Subcutaneous abdominal adipose tissue (tissue), 5 donors: ENCODE measurements around the gene PRDM13.
A peak's percentile ranks its signal among the peaks of the same experiment; 100 is the strongest.

Experiments
- H3K27ac ChIP-seq: one replicate; pipeline ENCODE4 v1.7.0; 2013; ENCODE audit warnings: low read depth, mild to moderate bottlenecking, inconsistent platforms, low read length, moderate library complexity
- H3K27me3 ChIP-seq, 5 donors: one replicate each; pipeline ENCODE4 v1.7.0; 2013; ENCODE audit warnings: low read length in 5 of 5, inconsistent platforms in 1 of 5; ENCODE audit not compliant: control insufficient read depth in 5 of 5, insufficient read depth in 4 of 5
- H3K36me3 ChIP-seq, 5 donors: one replicate each; pipeline ENCODE4 v1.7.0; 2013; ENCODE audit warnings: low read length in 5 of 5; ENCODE audit not compliant: control insufficient read depth in 5 of 5, insufficient read depth in 5 of 5
- H3K4me1 ChIP-seq, 5 donors: one replicate each; pipeline ENCODE4 v1.7.0; 2013; ENCODE audit warnings: low read length in 5 of 5, mild to moderate bottlenecking in 3 of 5, moderate library complexity in 1 of 5; ENCODE audit not compliant: control insufficient read depth in 5 of 5, insufficient read depth in 5 of 5
- H3K4me3 ChIP-seq, 5 donors: one replicate each; pipeline ENCODE4 v1.7.0; 2013; ENCODE audit warnings: low read length in 5 of 5, low read depth in 1 of 5
- H3K9ac ChIP-seq, 5 donors: one replicate each; pipeline ENCODE4 v1.7.0; 2013; ENCODE audit warnings: low read length in 5 of 5, mild to moderate bottlenecking in 4 of 5, moderate library complexity in 3 of 5
- H3K9me3 ChIP-seq, 5 donors: one replicate each; pipeline ENCODE4 v1.7.0; 2013; ENCODE audit warnings: low read length in 5 of 5; ENCODE audit not compliant: control insufficient read depth in 5 of 5
- donor health status: healthy.
- donor health status: healthy.
- donor health status: healthy.
- donor health status: healthy.
- donor health status: healthy.

The PRDM13 gene

DNA sequence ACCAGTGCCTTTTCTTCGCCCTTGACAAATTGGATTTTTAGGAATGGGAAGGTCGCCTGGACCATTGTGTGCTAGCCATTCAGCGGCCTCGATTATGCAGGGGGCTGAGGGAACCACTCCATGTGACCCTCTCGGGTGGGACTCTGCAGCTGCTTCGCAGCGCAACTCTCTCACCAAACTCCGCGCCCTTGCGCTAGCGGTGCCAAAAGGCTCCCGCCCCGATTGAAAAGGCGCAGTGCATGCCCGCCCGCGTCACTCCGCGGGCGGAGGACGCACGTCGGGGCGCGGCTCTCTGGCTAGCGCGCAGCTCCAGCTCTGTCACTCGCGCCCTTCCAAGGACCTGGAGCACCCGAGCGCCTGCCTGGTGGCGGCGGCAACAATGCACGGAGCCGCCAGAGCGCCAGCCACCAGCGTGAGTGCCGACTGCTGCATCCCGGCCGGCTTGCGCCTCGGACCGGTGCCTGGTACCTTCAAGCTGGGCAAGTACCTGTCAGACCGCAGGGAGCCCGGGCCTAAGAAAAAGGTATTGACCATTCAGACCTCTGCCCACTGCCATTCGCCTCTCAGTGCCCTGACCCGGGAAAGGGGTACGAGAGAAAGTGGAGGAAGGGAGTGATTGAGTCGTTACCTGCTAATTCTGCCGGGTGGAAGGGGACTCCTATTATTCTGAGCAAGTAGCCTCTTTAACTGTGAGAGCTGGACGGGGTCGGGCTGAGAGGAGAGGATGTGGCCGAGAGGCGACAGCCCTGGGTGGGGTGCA is at the start of gene PRDM13:
Gene PRDM13, plus strand, starts transcription at position 178 of the 760 bp plus-strand sequence. Its CDS starts 202 bp downstream, at position 380.
- Histone ChIP-seq H3K27ac (no peak within 1 kb of the TSS), H3K36me3 (no peaks in the 10 kb centered on the region), H3K9me3 (no peaks in the 10 kb centered on the region), H3K4me3 (no peak within 1 kb of the TSS), H3K9ac (no peak within 1 kb of the TSS), H3K4me1 (peaks cover 0 to 46% (median 36%) of the 10 kb centered on the region in 5 donors), H3K27me3 (peaks cover 73 to 96% (median 88%) of the 10 kb centered on the region in 5 donors)

DNA sequence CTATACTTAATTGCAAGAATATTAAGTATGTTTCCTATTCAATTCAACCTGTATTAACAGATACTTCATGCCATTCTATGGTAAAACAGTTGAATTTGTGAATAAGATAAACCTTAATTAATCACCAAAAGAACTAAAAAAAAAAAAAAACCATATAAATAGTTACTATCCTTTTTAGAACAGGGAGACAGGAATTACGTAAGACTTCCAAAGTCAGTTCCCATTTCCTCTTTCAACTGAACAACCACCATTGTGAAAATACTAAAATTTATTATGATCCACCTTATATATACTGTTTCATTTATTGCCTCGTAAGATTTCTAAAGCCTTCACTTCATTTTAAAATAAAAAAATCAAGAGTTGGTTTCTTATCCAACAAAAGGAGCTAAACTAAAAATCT is 47.6 kb upstream of the PRDM13 start:
- no peaks in the 10 kb centered on the region for H3K27me3 ChIP-seq
- no peak overlapping the region for H3K27ac ChIP-seq
- no peak overlapping the region for H3K4me3 ChIP-seq
- H3K4me1 ChIP-seq = no peaks in the 10 kb centered on the region
- no peak overlapping the region for H3K9ac ChIP-seq
- H3K9me3 ChIP-seq = no peaks in the 10 kb centered on the region
- H3K36me3 ChIP-seq = peaks cover 15 to 46% (median 35%) of the 10 kb centered on the region in 5 donors

DNA sequence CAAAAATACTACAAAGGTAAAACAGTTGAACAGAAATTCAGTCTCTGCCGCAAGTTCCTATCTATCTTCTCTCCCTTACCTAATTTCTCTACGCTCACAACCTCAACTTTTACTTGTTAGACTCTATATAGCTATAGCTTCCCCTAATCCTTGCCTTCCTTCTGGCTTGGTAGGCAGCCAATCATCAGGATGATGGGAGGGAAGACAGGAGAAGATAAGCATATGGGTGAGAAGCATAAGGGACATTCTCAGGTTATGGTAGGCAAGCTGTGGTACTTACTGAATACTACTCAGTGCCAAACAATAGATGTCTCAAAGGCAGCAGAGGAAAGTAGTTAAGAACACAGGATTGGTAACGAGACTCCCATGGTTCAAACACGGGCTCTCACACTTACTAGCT is 46.0 kb upstream of the PRDM13 start:
- no peak overlapping the region for H3K4me3 ChIP-seq
- no peaks in the 10 kb centered on the region for H3K27me3 ChIP-seq
- no peak overlapping the region for H3K27ac ChIP-seq
- H3K36me3 ChIP-seq = peaks cover 9 to 31% (median 26%) of the 10 kb centered on the region in 5 donors
- H3K9me3 ChIP-seq = no peaks in the 10 kb centered on the region
- peaks cover 0 to under 1% (median 0%) of the 10 kb centered on the region in 5 donors for H3K4me1 ChIP-seq
- H3K9ac ChIP-seq = no peak overlapping the region

DNA sequence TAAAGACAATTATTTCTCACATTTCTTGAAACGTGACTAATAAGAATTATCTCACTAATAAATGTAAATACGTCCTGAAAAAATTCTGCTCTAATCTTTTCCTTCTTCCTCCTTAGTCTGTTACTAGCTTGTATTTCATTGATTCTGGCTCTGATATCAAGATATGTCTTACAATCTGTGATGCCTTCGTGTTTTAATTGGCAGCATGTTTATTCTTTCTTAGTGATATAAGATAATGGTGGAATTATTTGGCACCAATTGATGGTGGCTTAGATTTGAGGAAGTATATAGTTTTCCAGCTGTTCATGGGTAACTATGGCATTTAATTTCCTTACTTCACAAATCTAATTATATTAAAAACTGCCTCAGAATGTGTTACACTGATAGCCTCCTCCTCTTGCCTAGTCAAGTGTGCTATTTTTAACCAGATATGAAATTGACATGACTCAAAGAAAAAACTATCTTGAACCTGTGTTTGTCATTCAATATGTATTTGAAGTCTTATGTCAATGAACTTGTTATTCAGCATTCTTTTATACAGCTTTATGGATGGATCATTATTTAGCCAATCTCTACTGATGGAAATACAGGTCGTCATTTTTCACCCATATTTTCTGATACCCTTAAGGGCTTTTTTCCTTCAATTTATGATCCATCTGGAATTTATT is 43.4 kb upstream of the PRDM13 start:
- Histone ChIP-seq H3K9me3 (no peaks in the 10 kb centered on the region), H3K36me3 (peaks cover 3 to 12% (median 9%) of the 10 kb centered on the region in 5 donors), H3K27ac (no peak overlapping the region), H3K4me3 (no peak overlapping the region), H3K9ac (no peak overlapping the region), H3K4me1 (peaks cover 0 to 23% (median 10%) of the 10 kb centered on the region in 5 donors), H3K27me3 (no peaks in the 10 kb centered on the region)

DNA sequence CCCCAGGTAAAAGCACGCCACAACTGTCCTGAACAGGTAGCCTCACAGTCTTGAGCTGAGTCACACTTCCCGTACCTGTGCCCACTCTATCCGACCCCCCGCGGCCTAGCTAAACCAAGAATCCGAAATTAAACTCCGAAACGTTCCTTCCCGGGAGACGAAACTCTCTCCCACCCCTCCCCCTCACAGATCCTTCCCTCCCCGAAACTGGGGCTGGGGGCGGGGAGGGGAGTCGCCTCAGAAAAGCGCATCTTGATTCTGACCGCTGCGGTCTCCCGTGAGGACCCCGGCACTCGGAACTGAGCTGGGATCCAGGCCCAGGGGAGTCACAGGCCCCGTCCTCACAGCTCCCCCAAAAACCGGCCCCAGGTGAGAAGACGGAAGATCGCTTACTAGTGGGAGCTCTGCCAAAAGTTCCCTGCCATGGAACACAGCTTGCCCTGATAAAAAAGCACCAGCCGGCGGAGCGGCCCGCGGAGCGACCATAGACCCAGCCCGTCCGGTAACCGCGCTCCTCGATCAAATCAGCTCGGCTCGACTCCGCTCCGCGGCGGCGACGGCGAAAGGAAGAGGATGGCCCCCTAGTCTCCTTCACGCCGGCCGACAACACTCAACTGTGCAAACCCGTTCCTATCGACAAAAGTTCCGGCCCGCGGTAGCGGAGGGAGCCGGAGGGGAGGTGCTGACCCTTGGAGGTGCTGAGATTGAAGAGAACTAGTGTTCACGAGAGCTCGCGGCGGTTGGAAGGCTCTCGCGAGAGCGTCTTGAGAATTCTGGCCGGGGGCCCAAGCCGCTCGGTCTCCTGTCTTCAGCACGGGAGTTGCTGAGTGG is 38.3 kb upstream of the PRDM13 start, which contains the start of gene CCNC:
Gene CCNC, minus strand, starts transcription at position 558 of the 831 bp plus-strand sequence. Its CDS starts 133 bp downstream, at position 425.
- H3K9ac ChIP-seq = peak within 1 kb of the TSS; percentile 86 to 99 (median 98)
- peaks cover 0 to 23% (median 10%) of the 10 kb centered on the region in 5 donors for H3K4me1 ChIP-seq
- peaks cover 0 to 2% (median 0%) of the 10 kb centered on the region in 5 donors for H3K9me3 ChIP-seq
- H3K4me3 ChIP-seq = peak within 1 kb of the TSS; percentile 85 to 98 (median 93)
- H3K36me3 ChIP-seq = no peaks in the 10 kb centered on the region
- H3K27ac ChIP-seq = peak within 1 kb of the TSS; percentile 79
- H3K27me3 ChIP-seq = no peaks in the 10 kb centered on the region

DNA sequence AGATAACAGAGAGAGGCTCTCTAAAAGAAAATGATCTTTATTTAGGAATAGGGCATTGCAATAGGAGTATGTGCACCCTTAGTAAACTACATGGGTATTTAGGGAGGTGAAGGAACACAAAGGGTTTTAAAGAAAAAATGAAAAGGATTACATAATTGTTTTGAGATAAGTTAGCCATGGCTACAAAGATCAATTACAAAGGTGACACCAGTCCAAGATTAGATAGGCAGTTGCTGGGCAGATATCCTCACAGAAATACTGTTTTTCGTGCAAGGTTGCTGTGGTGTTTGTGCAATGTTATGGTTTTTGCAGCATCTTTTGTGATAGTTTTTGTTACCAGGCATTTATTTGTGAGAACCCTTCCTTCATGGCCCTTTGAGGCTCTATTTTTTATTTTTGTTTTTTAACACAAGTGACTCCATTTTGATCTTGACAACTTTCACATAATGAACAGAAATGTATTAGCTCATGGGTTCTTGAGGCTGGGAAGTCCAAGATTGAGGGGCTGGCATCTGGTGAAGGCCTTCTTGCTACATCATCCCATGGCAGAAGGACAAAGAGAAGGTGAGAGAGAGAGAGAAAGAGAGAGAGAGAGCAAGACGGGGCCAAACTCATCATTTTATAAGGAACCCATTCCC is 32.5 kb upstream of the PRDM13 start:
- no peak overlapping the region for H3K4me3 ChIP-seq
- peaks cover 0 to 2% (median 0%) of the 10 kb centered on the region in 5 donors for H3K9me3 ChIP-seq
- no peaks in the 10 kb centered on the region for H3K27me3 ChIP-seq
- no peak overlapping the region for H3K27ac ChIP-seq
- no peak overlapping the region for H3K9ac ChIP-seq
- no peaks in the 10 kb centered on the region for H3K36me3 ChIP-seq
- H3K4me1 ChIP-seq = no peaks in the 10 kb centered on the region

DNA sequence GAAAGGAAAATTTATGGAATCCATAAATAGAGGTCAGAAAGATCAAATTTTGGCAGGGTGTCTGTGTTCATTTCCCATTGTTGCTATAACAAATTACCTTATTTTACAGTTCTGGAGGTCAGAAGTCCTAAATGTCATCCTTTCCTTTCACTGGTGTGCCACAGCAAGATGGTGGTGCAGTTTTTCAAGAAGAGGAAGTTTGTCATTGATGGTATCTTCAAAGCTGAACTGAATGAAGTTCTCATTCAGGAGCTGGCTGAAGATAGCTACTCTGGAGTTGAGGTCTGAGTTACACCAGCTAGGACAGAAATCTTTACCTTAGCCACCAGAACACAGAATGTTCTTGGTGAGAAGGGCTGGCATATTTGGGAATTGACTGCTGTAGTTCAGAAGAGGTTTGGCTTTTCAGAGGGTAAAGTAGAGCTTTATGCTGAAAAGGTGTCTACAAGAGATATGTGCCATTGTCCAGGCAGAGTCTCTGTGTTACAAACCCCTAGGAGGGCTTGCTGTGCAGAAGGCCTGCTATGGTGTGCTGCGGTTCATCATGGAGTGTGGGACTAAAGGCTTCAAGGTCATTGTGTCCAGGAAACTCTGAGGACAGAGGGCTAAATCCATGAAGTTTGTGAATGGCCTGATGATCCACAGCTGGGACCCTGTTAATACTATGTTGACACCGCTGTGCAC is 30.9 kb upstream of the PRDM13 start:
- no peak overlapping the region for H3K4me3 ChIP-seq
- no peak overlapping the region for H3K27ac ChIP-seq
- no peak overlapping the region for H3K9ac ChIP-seq
- H3K36me3 ChIP-seq = no peaks in the 10 kb centered on the region
- H3K27me3 ChIP-seq = peaks cover 0 to 5% (median 0%) of the 10 kb centered on the region in 5 donors
- H3K9me3 ChIP-seq = no peaks in the 10 kb centered on the region
- no peaks in the 10 kb centered on the region for H3K4me1 ChIP-seq

DNA sequence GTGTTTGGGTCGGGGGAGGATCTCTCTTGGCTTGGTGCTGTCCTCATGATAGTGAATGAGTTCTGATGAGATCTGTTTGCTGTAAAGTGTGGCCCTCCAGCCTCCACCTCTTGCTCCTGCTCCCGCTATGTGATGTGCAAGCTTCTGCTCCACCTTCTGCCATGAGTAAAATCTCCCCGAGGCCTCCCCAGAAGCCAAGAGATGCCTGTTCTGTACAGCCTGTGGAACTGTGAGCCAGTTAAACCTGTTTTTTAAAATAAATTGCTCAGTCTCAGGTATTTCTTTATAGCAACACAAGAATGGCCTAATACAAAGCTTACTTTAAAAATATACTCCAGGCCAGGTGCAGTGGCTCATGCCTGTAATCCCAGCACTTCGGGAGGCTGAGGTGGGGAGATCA is 26.9 kb upstream of the PRDM13 start:
- H3K9ac ChIP-seq = no peak overlapping the region
- no peaks in the 10 kb centered on the region for H3K36me3 ChIP-seq
- no peak overlapping the region for H3K27ac ChIP-seq
- H3K27me3 ChIP-seq = peaks cover 0 to 5% (median 0%) of the 10 kb centered on the region in 5 donors
- H3K9me3 ChIP-seq = no peaks in the 10 kb centered on the region
- H3K4me3 ChIP-seq = no peak overlapping the region
- no peaks in the 10 kb centered on the region for H3K4me1 ChIP-seq

DNA sequence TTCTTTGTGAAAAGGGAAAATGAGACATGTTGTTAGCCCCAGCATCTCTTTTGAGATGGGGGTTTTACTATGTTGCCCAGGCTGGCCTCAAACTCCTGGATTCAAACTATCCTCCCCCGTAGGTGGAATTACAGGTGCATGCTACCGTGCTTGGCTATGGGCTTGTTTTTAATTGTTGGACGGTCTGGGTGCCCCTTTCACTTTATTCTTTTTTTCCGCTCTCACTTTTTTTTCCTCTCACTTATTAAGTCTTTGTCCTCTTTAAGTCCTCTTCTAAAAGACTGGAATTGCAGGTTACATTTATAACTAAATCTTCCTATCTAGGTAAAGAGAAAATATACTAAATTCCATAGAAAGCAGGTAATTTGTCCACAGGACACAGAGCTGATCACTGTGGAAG is 18.8 kb upstream of the PRDM13 start:
- Histone ChIP-seq H3K27ac (no peak overlapping the region), H3K9me3 (no peaks in the 10 kb centered on the region), H3K27me3 (peaks cover 20 to 42% (median 37%) of the 10 kb centered on the region in 5 donors), H3K4me3 (no peak overlapping the region), H3K9ac (no peak overlapping the region), H3K36me3 (no peaks in the 10 kb centered on the region), H3K4me1 (peaks cover 0 to 31% (median 28%) of the 10 kb centered on the region in 5 donors)
